IPS-NIHi11 (cell line): ENCODE results near the gene KCTD20.
"Not testable (repeated sequence)": the region's sequence is repeated elsewhere in the genome, so short reads cannot be mapped to it uniquely, and the experiment has no call there.

Source experiments
- DNase-seq: peaks from one replicate; pipeline ENCODE4 v3.0.0; 2012; ENCODE audit warnings: mixed read lengths, low spot score

Gene KCTD20

GRCh38 chr6:36444470-36444869 is 1.7 kb downstream of the KCTD20 start:
- DNase-seq, result no peak

GRCh38 chr6:36445621-36446020 is 2.8 kb downstream of the KCTD20 start:
- no peak for DNase-seq

GRCh38 chr6:36449173-36449572 is 6.4 kb downstream of the KCTD20 start:
- DNase-seq, result not testable (repeated sequence)

GRCh38 chr6:36452897-36453296 is 10.1 kb downstream of the KCTD20 start:
- not testable (repeated sequence) for DNase-seq

GRCh38 chr6:36455486-36456027 is 12.8 kb downstream of the KCTD20 start:
- no peak for DNase-seq

- no peak for DNase-seq
Observed at GRCh38 chr6:36459501-36459900, 16.7 kb downstream of the KCTD20 start.

- no peak for DNase-seq
Observed at GRCh38 chr6:36460916-36461315, 18.1 kb downstream of the KCTD20 start.

- no peak for DNase-seq
Observed at GRCh38 chr6:36461646-36462045, 18.8 kb downstream of the KCTD20 start.

- no peak for DNase-seq
Observed at GRCh38 chr6:36463676-36464075, 20.9 kb downstream of the KCTD20 start.

GRCh38 chr6:36464233-36464632 is 21.4 kb downstream of the KCTD20 start:
- DNase-seq, result no peak

- no peak for DNase-seq
Observed at GRCh38 chr6:36467625-36468024, 24.8 kb downstream of the KCTD20 start.

GRCh38 chr6:36469148-36469661 is 26.4 kb downstream of the KCTD20 start:
- DNase-seq, result no peak

GRCh38 chr6:36469946-36470345 is 27.1 kb downstream of the KCTD20 start:
- no peak for DNase-seq

GRCh38 chr6:36478051-36478526 is 35.3 kb downstream of the KCTD20 start:
- DNase-seq, result no peak

GRCh38 chr6:36479256-36479655 is 36.5 kb downstream of the KCTD20 start:
- DNase-seq, result no peak

GRCh38 chr6:36483326-36483725 is 40.5 kb downstream of the KCTD20 start:
- DNase-seq, result not testable (repeated sequence)

- no peak for DNase-seq
Observed at GRCh38 chr6:36484736-36485135, 41.9 kb downstream of the KCTD20 start.

- no peak for DNase-seq
Observed at GRCh38 chr6:36487698-36488097, 44.9 kb downstream of the KCTD20 start.

- no peak for DNase-seq
Observed at GRCh38 chr6:36488221-36488620, 45.4 kb downstream of the KCTD20 start.

GRCh38 chr6:36489426-36489825 is 46.6 kb downstream of the KCTD20 start:
- DNase-seq, result no peak

- no peak for DNase-seq
Observed at GRCh38 chr6:36491378-36491965, 48.7 kb downstream of the KCTD20 start.

- no peak for DNase-seq
Observed at GRCh38 chr6:36492092-36492491, 49.3 kb downstream of the KCTD20 start.

GRCh38 chr6:36492621-36493020 is 49.8 kb downstream of the KCTD20 start:
- DNase-seq, result no peak

GRCh38 chr6:36493319-36493718 is 50.5 kb downstream of the KCTD20 start:
- no peak for DNase-seq
